ENCODE data around the gene ZBTB7C. TPM values are rescaled to one million over a fixed set of nuclear protein-coding genes. Genes with fewer than 3 reads are reported as not detected.

Gene ZBTB7C
- polyA plus RNA-seq, 2 of the 4 experiments (the other 2 are of a cell fraction) = 0.10 to 0.12 TPM

- POLR2A ChIA-PET = no interaction called here
- 71% methylated on average over 4 of the region's 4 CpGs for WGBS (ENCODE audit: missing lambda C conversion rate)
- no peak for TF ChIP-seq KDM1A (IDR thresholded peaks at IDR 0.05; ENCODE audit: low read depth)
- no peak for TF ChIP-seq RARB (CRISPR knock-in tag; IDR thresholded peaks at IDR 0.05)
- no peak for TF ChIP-seq TFCP2L1 (CRISPR knock-in tag; IDR thresholded peaks at IDR 0.05)
- no peak for TF ChIP-seq JUN (IDR thresholded peaks at IDR 0.05)
- no peak for TF ChIP-seq GATA3 (IDR thresholded peaks at IDR 0.05; ENCODE audit: borderline replicate concordance)
- no peak for TF ChIP-seq HEYL (CRISPR knock-in tag; IDR thresholded peaks at IDR 0.05)
- TF ChIP-seq, protein P1, sequence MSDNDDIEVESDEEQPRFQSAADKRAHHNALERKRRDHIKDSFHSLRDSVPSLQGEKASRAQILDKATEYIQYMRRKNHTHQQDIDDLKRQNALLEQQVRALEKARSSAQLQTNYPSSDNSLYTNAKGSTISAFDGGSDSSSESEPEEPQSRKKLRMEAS (IDR thresholded peaks at IDR 0.05) = no peak
- TF ChIP-seq CEBPB (IDR thresholded peaks at IDR 0.05) = no peak
- no peak for TF ChIP-seq TP53 (CRISPR knock-in tag; IDR thresholded peaks at IDR 0.05)
- no peak for TF ChIP-seq EHMT2 (IDR thresholded peaks at IDR 0.05; ENCODE audit: low read depth)
- TF ChIP-seq, protein P2, sequence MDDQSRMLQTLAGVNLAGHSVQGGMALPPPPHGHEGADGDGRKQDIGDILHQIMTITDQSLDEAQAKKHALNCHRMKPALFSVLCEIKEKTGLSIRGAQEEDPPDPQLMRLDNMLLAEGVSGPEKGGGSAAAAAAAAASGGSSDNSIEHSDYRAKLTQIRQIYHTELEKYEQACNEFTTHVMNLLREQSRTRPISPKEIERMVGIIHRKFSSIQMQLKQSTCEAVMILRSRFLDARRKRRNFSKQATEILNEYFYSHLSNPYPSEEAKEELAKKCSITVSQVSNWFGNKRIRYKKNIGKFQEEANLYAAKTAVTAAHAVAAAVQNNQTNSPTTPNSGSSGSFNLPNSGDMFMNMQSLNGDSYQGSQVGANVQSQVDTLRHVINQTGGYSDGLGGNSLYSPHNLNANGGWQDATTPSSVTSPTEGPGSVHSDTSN (IDR thresholded peaks at IDR 0.05) = no peak
- TF ChIP-seq FOSB (CRISPR knock-in tag; IDR thresholded peaks at IDR 0.05) = no peak
Measured at GRCh38 chr18:48060346-48060745, 348.8 kb downstream of the ZBTB7C start.

DNA sequence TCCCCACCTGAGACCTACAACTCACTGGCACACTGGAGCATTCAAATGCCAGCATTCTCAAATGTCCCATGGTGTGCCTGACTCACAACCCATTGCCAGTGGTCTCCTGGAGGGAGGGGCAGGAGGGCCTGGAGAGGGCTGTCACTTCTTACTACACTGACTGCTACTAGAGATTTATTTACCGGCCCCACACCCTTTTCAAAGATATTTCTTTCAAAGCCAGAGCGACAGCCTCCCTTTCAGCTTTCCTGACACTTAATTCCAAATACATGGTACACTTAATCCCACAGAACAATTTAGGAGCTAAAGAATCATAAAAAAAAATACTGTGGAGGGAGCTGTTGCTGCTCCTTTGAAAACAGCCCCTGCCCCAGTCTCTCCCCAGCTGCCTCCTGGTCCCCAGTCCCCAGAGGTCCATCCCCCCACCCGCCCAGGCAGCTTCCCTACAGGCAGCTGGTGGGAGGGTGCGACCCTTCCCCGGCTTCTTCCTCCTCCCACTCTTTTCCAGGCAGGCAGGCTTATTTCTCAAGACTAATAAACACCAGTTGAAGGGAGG, 349.6 kb downstream of the ZBTB7C start:
- ChIA-PET CTCF (no interaction called here), POLR2A (no interaction called here)
- DNase-seq (ENCODE audit: low read depth in 1 of 2, low spot score in 1 of 2) = no peak
- no peak for ATAC-seq
- Histone ChIP-seq H3K9me3 (no peaks in the 10 kb centered on the region), H3K4me1 (no peaks in the 10 kb centered on the region), H3K27ac (no peak overlapping the region), H3K4me3 (no peak overlapping the region), H3K4me2 (no peak overlapping the region)
- 67% methylated on average over 4 of the region's 5 CpGs for WGBS (ENCODE audit: missing lambda C conversion rate)
- TF ChIP-seq JUN (IDR thresholded peaks at IDR 0.05) (no peak), CHD2 (IDR thresholded peaks at IDR 0.05; ENCODE audit: low read length, partially characterized antibody) (no peak)
- no peak for FAIRE-seq

More at GRCh38 chr18:48060346-48060745, 348.8 kb downstream of the ZBTB7C start:
- CTCF ChIA-PET = no interaction called here
- ATAC-seq (no peak), FAIRE-seq (no peak), DNase-seq (ENCODE audit: low read depth in 1 of 2, low spot score in 1 of 2) (no peak)
- H3K27ac ChIP-seq = no peak overlapping the region
- no peak overlapping the region for H3K4me3 ChIP-seq
- no peaks in the 10 kb centered on the region for H3K4me1 ChIP-seq
- no peaks in the 10 kb centered on the region for H3K9me3 ChIP-seq
- no peak overlapping the region for H3K4me2 ChIP-seq

GRCh38 chr18:48058486-48058885, 350.7 kb downstream of the ZBTB7C start:
- ChIA-PET CTCF (no interaction called here), POLR2A (no interaction called here)
- FAIRE-seq (no peak), ATAC-seq (no peak), DNase-seq (ENCODE audit: low read depth in 1 of 2, low spot score in 1 of 2) (no peak)
- Histone ChIP-seq H3K4me2 (no peak overlapping the region), H3K27ac (no peak overlapping the region), H3K4me1 (no peaks in the 10 kb centered on the region), H3K9me3 (no peaks in the 10 kb centered on the region), H3K4me3 (no peak overlapping the region)
- 35% methylated on average over 5 of the region's 6 CpGs for WGBS (ENCODE audit: missing lambda C conversion rate)
- TF ChIP-seq, protein P3, sequence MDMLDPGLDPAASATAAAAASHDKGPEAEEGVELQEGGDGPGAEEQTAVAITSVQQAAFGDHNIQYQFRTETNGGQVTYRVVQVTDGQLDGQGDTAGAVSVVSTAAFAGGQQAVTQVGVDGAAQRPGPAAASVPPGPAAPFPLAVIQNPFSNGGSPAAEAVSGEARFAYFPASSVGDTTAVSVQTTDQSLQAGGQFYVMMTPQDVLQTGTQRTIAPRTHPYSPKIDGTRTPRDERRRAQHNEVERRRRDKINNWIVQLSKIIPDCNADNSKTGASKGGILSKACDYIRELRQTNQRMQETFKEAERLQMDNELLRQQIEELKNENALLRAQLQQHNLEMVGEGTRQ (IDR thresholded peaks at IDR 0.05) = no peak
- TF ChIP-seq GATA3 (IDR thresholded peaks at IDR 0.05; ENCODE audit: borderline replicate concordance) (no peak), MYC (IDR thresholded peaks at IDR 0.05; ENCODE audit: borderline replicate concordance, low read length) (no peak), RNF2 (IDR thresholded peaks at IDR 0.05; ENCODE audit: borderline replicate concordance, low read depth) (no peak), BHLHE40 (IDR thresholded peaks at IDR 0.05; ENCODE audit: low read depth, low read length) (no peak), EHF (CRISPR knock-in tag; IDR thresholded peaks at IDR 0.05) (no peak), TFCP2L1 (CRISPR knock-in tag; IDR thresholded peaks at IDR 0.05) (no peak), FOSL2 (IDR thresholded peaks at IDR 0.05) (no peak), FOSL2 (CRISPR knock-in tag; IDR thresholded peaks at IDR 0.05) (no peak), ZFP36 (IDR thresholded peaks at IDR 0.05; ENCODE audit: borderline replicate concordance, partially characterized antibody) (no peak), E2F6 (IDR thresholded peaks at IDR 0.05; ENCODE audit: borderline replicate concordance, low read depth) (no peak), HOXB5 (CRISPR knock-in tag; IDR thresholded peaks at IDR 0.05) (no peak)
- TF ChIP-seq, protein P4, sequence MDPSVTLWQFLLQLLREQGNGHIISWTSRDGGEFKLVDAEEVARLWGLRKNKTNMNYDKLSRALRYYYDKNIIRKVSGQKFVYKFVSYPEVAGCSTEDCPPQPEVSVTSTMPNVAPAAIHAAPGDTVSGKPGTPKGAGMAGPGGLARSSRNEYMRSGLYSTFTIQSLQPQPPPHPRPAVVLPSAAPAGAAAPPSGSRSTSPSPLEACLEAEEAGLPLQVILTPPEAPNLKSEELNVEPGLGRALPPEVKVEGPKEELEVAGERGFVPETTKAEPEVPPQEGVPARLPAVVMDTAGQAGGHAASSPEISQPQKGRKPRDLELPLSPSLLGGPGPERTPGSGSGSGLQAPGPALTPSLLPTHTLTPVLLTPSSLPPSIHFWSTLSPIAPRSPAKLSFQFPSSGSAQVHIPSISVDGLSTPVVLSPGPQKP (IDR thresholded peaks at IDR 0.05; ENCODE audit: low read depth, low read length) = no peak
- TF ChIP-seq, protein P5, sequence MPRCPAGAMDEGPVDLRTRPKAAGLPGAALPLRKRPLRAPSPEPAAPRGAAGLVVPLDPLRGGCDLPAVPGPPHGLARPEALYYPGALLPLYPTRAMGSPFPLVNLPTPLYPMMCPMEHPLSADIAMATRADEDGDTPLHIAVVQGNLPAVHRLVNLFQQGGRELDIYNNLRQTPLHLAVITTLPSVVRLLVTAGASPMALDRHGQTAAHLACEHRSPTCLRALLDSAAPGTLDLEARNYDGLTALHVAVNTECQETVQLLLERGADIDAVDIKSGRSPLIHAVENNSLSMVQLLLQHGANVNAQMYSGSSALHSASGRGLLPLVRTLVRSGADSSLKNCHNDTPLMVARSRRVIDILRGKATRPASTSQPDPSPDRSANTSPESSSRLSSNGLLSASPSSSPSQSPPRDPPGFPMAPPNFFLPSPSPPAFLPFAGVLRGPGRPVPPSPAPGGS (IDR thresholded peaks at IDR 0.05) = no peak
- TF ChIP-seq, protein P6, sequence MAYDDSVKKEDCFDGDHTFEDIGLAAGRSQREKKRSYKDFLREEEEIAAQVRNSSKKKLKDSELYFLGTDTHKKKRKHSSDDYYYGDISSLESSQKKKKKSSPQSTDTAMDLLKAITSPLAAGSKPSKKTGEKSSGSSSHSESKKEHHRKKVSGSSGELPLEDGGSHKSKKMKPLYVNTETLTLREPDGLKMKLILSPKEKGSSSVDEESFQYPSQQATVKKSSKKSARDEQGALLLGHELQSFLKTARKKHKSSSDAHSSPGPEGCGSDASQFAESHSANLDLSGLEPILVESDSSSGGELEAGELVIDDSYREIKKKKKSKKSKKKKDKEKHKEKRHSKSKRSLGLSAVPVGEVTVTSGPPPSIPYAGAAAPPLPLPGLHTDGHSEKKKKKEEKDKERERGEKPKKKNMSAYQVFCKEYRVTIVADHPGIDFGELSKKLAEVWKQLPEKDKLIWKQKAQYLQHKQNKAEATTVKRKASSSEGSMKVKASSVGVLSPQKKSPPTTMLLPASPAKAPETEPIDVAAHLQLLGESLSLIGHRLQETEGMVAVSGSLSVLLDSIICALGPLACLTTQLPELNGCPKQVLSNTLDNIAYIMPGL (CRISPR knock-in tag; IDR thresholded peaks at IDR 0.05; ENCODE audit: borderline replicate concordance) = no peak

Measured in A549 (cell line).